ENCODE measurements around the gene IP6K1.

- TF ChIP-seq TARDBP (IDR thresholded peaks at IDR 0.05) (no peak), BHLHE40 (IDR thresholded peaks at IDR 0.05; ENCODE audit: borderline replicate concordance) (no peak), ARNT (IDR thresholded peaks at IDR 0.05) (no peak)
Observed at GRCh38 chr3:49725906-49726681, 60.2 kb downstream of the IP6K1 start.
